Tibial artery (tissue), 4 donors: ENCODE data around the gene SLC35B2.

ENCODE experiments used
- DNase-seq, 2 donors: peaks; one replicate each; pipeline ENCODE4 v3.0.0-alpha.2; 2019
- H3K27ac ChIP-seq, 2 donors: fragments of 200-600 bp; sonication (generic) in 1 of 2; 1 replicate in 1 of 2; 2 replicates in 1 of 2; pipeline ENCODE4 v1.5.1; 2018 to 2019; ENCODE audit warnings: mild to moderate bottlenecking in 1 of 2
- H3K27me3 ChIP-seq, 2 donors: fragments of 200-600 bp; sonication (generic) in 1 of 2; one replicate each; pipeline versions ENCODE4 v1.5.1 to v1.6.0; 2016 to 2019
- H3K36me3 ChIP-seq, 3 donors: fragments of 200-600 bp; sonication (generic) in 2 of 3; one replicate each; pipeline ENCODE4 v1.5.1; 2016 to 2019; ENCODE audit warnings: mild to moderate bottlenecking in 2 of 3
- H3K4me1 ChIP-seq, 4 donors: fragments of 200-600 bp; sonication (generic) in 2 of 4; 1 replicate in 3 of 4; 2 replicates in 1 of 4; pipeline ENCODE4 v1.5.1; 2016 to 2019
- H3K4me3 ChIP-seq, 2 donors: fragments of 200-600 bp; sonication (generic) in 1 of 2; 1 replicate in 1 of 2; 2 replicates in 1 of 2; pipeline ENCODE4 v1.5.1; 2018 to 2019; ENCODE audit warnings: mild to moderate bottlenecking in 2 of 2
- H3K9me3 ChIP-seq, 3 donors: fragments of 200-600 bp; sonication (generic) in 1 of 3; one replicate each; pipeline ENCODE4 v1.5.1; 2016 to 2019
- CTCF ChIP-seq, 2 experiments: fragments of 200-600 bp in 1 of 2; fragments of 450-650 bp in 1 of 2; IDR thresholded peaks; one replicate each; pipeline ENCODE4 v1.5.1; 2017 to 2019; ENCODE audit warnings: antibody characterized with exemption in 2 of 2, mild to moderate bottlenecking in 1 of 2, moderate library complexity in 1 of 2
- intact Hi-C: fragments of 100-400 bp; cut with DNase I; formaldehyde crosslinking; loops from one replicate; pipeline ENCODE4 v1.15.0; 2023; ENCODE audit warnings: low total_unique reads

Gene SLC35B2

GRCh38 chr6:44250067-44250717 lies 7.1 kb downstream of the SLC35B2 start:
- Histone ChIP-seq H3K27me3 (no peaks in the 10 kb centered on the region), H3K4me3 (no peak overlapping the region), H3K4me1 (peaks cover 0 to 37% (median 28%) of the 10 kb centered on the region in 4 donors), H3K36me3 (peaks cover 61 to 68% (median 67%) of the 10 kb centered on the region in 3 donors), H3K9me3 (no peaks in the 10 kb centered on the region), H3K27ac (no peak overlapping the region)
- intact Hi-C loops = no loop called here
- DNase-seq = no peak
- TF ChIP-seq CTCF (IDR thresholded peaks at IDR 0.05) = no peak

GRCh38 chr6:44249082-44249748 lies 8.1 kb downstream of the SLC35B2 start:
- H3K4me1 ChIP-seq = peaks cover 0 to 37% (median 28%) of the 10 kb centered on the region in 4 donors
- peak overlapping the region; percentile 71 to 74 for H3K4me3 ChIP-seq
- DNase-seq = no peak
- peaks cover 54 to 58% (median 57%) of the 10 kb centered on the region in 3 donors for H3K36me3 ChIP-seq
- intact Hi-C loops = no loop called here
- no peaks in the 10 kb centered on the region for H3K9me3 ChIP-seq
- no peak for TF ChIP-seq CTCF (IDR thresholded peaks at IDR 0.05)
- H3K27me3 ChIP-seq = no peaks in the 10 kb centered on the region
- peak overlapping the region; percentile 97 to 98 for H3K27ac ChIP-seq

DNA sequence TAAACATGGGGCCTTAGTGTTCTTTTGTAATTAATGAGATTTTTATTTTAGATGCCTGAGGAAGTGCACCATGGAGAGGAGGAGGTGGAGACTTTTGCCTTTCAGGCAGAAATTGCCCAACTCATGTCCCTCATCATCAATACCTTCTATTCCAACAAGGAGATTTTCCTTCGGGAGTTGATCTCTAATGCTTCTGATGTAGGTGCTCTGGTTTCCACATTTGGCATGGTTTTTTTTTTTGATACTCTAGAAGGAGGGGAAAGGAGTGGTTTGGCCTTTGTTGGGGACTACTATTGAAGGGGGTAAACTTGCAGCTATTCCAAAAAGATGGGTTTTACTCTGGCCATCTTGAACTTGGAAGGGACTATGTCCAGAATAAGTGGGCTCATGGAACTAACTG lies 8.7 kb downstream of the SLC35B2 start:
- no peak for DNase-seq
- H3K27me3 ChIP-seq = no peaks in the 10 kb centered on the region
- peak overlapping the region; percentile 97 to 98 for H3K27ac ChIP-seq
- no peak for TF ChIP-seq CTCF (IDR thresholded peaks at IDR 0.05)
- H3K4me3 ChIP-seq = peak overlapping the region; percentile 71 to 74
- no peaks in the 10 kb centered on the region for H3K9me3 ChIP-seq
- peaks cover 0 to 37% (median 28%) of the 10 kb centered on the region in 4 donors for H3K4me1 ChIP-seq
- peaks cover 48 to 51% (median 51%) of the 10 kb centered on the region in 3 donors for H3K36me3 ChIP-seq
- intact Hi-C loops = no loop called here

GRCh38 chr6:44247338-44248302 lies 9.7 kb downstream of the SLC35B2 start:
- intact Hi-C loops = no loop called here
- peak; percentile 80 to 90 for DNase-seq

More at GRCh38 chr6:44247338-44248302, 9.7 kb downstream of the SLC35B2 start:
- H3K4me1 ChIP-seq = peaks cover 0 to 37% (median 28%) of the 10 kb centered on the region in 4 donors
- no peak for TF ChIP-seq CTCF (IDR thresholded peaks at IDR 0.05)
- peaks cover 38 to 42% (median 41%) of the 10 kb centered on the region in 3 donors for H3K36me3 ChIP-seq
- H3K27ac ChIP-seq = peak overlapping the region; percentile 97 to 98
- H3K4me3 ChIP-seq = peak overlapping the region; percentile 71 to 74
- no peaks in the 10 kb centered on the region for H3K9me3 ChIP-seq
- no peaks in the 10 kb centered on the region for H3K27me3 ChIP-seq
